ENCODE results near the gene KLHDC10.
"Not testable (repeated sequence)": the region's sequence is repeated elsewhere in the genome, so short reads cannot be mapped to it uniquely, and the experiment has no call there.

The KLHDC10 gene

DNA sequence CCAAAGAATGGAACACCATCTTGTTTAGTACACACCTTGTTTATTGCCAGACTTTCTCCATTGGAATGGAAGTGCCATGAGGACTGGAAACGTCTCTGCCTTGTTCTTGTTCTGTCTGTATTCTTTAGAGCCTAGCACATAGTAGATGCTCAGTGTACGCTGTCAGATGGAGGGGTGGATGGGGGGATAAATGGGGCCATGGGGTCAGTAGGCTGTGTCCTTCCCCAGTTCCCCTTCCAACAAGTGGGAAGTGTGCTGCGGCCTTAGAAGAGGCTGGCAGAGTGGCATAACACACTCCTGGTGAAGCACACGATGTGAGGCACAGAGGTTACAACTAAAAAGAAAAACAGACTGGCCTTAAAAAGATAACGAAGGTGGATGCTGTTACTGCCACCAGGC, 73.0 kb downstream of the KLHDC10 start:
- DNase-seq: no peak

DNA sequence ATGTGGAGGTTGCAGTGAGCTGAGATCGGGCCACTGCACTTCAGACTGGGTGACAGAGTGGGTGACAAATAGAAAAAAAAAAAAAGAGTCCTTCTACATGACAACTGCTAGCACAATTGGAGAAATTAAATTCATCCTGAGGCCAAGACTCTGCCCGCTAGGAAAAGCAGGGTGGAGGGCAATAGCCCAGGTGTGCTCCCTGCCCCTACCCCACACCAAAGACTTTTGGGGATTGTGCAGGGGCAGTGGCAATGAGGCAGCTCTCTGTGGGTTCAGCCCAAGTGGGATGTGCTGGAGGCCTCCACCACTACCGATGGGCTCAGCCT, 73.6 kb downstream of the KLHDC10 start:
- DNase-seq: no peak

DNA sequence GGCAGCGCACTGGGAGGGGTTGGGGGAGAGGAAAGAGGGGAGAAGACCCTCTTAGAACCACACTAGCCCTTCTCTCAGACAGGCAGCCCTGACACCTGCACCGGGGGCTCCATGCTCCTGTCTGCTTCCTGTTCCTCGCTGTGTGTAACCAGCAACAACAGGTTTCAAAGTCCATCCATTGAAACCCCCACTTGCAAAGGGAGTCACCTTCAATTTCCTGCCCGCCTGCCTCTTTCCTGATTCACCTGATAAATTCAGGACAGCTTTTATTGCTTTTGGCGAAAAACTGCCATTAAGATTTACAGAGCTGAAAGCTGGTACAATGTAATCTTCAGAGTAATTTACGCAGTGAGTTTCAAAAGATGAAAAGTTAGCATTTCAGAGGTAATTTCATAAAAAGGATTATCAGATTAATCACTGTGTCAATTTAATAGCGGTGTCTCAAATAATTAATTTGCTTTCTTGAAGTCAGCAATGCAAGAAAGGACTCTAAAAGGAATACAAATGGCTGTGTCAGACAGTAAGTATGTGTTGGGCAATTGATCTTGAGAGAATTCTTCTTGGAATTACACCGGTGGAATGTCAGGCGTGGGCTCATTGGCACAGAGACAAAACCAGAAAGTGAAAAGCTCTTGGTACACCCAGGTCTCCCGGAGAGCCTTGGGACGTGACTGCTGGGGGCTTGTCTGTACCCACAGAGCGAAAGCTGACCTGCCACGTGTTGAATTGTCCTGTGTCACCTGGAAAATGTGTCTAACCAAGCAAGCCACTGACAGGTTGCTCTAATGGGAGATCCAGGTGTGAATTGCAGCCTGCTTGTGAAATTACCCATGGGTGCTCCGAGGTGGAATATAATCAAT, 74.2 kb downstream of the KLHDC10 start:
- DNase-seq: no peak

DNA sequence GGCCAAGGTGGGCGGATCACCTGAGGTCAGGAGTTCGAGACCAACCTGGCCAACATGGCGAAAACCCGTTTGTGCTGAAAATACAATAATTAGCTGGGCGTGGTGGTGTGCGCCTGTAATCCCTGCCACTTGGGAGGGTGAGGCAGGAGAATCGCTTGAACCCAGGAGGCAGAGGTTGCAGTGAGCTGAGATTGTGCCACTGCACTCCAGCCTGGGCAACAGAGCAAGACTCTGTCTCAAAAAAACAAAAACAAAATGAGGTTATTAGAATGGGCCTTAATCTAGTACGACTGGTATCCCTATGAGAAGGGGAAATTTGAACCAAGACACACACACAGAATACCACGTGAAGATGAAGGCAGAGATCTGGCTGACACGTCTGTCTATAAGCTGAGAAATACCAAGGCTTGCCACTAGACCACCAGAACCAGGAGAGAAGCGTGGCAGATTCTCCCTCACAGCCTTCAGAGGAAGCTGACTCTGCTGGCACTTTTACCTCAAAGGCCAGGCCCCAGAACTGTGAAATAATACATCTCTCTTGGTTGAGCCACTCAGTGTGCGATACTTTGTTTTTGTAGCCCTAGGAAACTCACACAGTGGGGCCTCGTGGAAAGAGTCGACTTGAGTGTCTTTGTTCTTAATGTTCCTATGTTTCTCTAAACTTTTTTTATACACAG, 75.2 kb downstream of the KLHDC10 start:
- DNase-seq: no peak

DNA sequence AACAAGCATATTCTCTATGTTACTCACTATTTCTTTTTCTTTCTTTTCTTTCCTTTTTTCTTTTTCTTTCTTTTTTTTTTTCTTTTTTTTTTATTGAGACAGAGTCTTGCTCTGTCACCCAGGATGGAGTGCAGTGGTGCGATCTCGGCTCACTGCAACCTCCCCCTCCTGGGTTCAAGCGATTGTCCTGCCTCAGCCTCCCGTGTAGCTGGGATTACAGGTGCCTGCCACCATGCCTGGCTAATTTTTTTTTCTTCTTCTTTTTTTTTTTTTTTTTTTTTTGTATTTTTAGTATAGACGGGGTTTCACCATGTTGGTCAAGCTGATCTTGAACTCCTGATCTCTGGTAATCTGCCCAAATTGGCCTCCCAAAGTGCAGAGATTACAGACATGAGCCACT, 75.8 kb downstream of the KLHDC10 start:
- not testable (repeated sequence) for DNase-seq

DNA sequence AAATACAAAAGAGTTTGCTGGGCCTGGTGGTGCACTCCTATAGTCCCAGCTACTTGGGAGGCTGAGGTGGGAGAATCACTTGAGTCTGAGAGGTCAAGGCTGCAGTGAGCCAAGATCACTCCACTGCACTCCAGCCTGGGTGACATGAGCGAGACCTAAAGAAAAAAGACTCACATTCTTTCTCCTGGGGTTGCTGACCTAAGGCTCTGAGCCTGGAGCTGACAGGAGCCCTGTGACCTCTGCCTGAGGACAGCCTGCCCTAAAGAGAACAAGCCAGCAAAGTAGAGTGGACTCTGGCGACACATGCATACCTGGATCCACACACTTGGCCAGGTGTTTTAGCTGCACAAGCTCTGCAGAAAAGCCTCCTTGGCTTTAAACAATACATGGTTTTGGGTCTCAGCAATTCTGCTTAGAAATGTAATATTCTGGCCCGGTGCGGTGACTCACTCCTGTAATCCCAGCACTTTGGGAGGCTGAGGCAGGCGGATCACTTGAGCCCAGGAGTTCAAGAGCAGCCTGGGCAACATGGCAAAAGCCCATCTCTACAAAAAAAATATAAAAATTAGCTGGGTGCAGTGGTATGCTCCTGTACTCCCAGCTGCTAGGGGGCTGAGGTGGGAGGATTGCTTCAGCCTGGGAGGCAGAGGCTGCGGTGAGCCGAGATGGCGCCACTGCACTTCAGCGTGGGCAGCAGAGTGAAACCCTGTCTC, 76.5 kb downstream of the KLHDC10 start:
- DNase-seq: no peak

DNA sequence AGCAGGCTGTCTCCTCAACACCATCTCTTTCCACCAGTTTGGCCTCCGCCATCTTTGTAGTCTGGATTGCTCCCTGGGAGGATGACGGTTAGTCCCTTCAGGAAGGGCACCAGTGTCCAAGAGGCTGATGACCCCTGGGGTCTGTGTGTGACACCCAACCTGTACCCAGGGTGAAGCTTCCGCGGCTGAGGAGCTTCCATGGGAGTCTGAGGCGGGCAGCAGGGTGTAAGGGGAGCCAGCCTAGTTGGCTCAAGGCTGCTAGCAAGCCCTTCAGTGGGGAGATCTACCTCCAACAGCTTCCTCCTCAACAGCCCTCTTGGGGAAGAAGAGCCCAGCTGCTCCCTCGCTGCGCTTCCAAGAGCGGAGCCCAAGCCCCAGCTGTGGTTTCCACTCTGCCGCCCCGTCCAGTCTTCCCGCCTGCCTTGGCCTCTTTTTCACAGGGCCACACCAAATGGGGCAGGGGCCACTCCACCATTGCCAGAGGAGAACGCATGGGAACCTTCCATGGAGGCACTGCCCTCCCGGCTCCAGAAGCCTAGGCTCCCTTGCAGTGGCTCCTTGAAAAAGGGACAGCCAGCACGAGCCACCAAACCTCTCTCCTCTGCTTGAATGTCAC, 77.5 kb downstream of the KLHDC10 start:
- no peak for DNase-seq

DNA sequence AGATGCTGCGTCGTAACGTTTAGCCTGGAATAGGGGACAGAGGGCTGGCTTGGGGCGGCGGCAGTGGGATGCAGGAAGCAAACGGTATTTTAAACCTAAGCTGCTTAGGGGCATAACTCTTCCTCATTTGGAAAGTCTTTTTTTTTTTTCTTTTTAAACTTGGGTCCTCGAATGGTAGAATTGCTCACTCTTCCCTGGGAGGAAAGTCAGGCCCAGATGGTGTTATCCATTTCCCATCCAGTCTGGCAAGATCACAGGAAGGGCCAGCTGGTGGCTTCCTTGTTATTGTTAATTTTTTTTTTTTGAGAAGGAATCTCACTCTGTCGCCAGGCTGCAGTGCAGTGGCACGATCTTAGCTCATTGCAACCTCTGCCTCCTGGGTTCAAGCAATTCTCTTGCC, 78.2 kb downstream of the KLHDC10 start:
- no peak for DNase-seq

DNA sequence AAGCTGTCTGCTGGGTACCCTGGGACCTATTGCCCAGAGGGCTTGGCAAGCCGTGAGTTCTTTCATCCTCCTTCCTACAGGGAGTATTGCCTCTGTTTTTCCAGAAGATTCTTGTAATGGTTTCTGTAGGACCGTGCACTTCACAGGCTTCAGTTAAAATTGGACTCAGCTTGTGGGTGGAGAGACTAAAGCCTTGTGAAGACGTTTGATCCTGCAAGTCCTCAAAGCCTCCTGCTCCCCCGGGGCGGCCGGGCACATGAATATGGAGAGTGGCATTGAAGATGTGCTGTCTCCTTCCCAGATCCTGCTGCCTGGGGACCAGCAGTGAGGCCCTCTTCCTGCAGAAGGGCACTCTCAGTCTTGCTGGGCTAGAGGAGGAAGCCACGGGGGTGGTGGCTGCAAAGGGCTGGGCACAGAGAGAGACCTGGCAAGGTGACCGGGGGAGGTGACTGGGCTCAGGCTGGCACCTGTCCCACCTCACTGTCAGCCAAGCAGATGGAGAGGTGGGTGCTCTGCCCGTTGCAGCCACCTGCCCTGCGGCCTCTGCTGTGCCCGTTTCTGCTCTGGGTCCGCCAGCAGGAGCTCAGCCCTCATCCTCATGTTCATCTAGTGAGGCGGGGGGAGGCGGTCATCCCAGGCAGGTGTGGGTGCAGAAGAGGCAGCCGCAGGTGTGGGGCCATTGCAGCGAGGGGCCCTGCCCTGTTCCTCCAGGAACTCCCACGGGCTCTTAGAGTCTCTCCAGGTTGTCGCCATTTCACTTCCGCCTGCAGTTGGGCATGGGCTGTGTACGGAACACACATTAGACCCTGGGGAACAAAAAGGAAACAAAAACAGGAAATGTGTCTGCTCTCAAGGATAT, 79.2 kb downstream of the KLHDC10 start:
- DNase-seq: no peak

DNA sequence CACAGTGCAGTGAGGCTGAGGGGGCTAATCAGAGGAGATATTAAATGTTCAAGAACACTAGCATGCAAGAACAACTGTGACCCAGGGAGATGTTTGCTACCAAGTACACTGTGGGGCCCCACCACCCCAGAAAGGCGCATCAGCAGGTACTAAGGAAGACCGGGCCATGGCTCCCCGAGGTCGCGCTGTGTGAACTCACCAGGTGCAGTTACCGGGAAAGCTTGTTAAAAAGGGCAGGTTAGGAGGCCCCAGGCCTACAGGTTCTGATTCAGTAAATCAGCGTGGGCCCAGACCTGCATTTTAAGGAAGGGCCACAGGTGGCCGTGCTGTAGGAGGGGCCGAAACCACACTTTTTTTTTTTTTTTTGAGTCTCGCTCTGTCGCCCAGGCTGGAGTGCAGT, 80.3 kb downstream of the KLHDC10 start:
- DNase-seq: no peak

DNA sequence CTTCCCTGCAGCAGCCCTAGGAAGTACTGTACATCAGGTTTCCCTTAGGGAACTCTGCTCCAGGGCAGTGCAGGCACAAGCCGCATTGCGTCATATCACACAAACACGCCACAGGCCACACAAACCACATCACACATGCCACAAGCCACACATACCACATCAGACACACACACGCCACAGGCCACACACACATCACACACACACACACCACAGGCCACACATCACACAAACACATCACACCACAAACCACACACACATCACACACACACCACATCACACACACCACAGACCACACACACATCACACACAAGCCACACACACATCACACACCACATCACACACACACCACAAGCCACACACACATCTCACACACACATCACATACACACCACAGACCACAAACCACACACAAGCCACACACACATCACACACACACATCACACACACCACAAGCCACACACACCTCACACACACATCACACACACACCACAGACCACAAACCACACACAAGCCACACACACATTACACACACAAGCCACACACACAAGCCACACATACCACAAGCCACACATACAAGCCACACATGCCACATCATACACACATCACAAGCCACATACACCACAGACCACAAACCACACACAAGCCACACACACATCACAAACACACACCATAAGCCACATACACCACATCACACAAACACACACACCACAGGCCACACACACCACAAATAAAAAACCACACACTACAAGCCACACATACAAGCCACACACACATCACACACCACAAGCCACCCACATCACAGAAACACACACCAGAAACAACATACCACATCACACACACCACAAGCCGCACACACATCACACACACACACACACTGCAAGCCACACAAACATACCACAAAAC, 81.5 kb downstream of the KLHDC10 start:
- DNase-seq: no peak

DNA sequence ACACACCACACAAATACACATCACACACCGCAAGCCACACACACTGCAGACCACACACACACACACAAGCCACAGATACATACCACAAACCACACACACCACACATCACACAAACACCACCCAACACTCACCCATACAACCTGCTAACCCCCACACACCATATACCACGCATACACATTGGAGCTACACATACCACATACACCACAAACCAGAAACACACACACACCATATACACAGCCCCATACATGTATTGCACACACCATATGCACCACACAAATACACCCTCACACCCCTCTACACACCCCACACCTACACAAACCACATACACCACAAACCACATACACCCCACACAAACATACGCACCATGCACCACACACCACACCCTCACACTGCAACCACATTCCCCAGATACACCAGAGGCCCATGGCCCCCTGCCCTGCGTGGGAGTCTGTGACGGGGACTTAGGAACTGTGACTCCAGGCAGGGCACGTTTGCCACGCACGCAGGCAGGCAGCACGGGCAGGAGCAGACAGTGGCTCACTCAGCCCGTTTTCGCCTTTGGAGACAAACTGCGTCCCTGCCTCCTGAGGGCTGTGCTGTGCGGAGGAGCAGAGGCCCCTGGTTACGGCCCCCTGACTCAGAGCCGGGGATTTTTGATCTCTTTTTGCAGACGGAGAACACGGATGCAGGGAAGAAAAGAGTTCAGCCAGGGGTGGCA, 82.3 kb downstream of the KLHDC10 start:
- no peak for DNase-seq

DNA sequence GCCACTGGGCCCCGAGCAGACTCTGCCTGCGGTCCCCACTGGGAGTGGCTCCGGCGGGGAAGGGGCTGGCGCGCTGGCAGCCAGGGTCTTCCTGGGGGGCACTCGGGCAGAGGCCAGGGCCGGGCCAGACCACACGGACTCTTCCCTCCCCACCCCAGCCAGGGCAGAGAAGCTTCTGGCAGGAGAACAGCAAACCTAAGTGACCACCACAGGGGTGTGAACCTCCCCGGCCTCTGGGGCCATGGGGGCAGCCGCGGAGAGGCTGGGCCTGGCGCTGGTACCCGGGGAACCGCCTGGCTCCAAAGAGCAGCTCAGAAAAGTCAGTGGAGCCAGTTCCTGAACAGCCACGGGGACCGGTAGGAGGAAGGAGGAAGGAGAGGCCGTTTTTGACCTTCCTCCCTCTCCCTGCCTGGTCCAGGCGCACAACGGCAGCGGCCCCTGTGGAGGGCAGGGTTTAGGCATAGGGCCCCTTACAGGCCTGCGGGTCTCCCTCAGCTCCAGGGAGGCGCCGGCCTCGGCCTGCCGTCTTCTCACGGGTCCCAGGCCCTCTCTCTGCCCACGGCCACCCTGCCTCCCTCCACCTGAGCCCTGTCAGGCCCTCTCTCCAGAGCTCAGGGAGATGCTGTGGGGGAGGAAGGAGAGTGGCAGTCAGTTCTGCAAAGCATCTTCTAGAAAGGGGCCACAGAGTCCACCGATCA, 83.0 kb downstream of the KLHDC10 start:
- no peak for DNase-seq

DNA sequence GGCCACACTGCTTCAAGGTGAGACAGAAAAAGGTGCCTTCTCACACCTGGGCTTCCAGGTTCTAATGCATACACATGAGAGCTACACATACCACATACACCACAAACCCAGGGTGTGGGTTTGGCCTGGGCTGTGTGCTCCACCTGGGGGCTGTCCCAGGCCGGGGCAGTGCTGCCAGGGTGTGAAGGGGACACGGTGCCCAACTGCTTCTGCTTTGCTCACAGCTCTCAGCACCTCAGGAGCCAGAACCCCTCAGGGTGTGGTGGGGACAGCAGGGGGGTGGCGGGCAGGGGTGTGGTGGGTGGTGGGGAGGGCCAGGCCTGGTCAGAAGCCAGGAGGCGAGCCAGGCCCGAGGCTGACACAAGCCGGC, 83.8 kb downstream of the KLHDC10 start:
- DNase-seq: no peak

DNA sequence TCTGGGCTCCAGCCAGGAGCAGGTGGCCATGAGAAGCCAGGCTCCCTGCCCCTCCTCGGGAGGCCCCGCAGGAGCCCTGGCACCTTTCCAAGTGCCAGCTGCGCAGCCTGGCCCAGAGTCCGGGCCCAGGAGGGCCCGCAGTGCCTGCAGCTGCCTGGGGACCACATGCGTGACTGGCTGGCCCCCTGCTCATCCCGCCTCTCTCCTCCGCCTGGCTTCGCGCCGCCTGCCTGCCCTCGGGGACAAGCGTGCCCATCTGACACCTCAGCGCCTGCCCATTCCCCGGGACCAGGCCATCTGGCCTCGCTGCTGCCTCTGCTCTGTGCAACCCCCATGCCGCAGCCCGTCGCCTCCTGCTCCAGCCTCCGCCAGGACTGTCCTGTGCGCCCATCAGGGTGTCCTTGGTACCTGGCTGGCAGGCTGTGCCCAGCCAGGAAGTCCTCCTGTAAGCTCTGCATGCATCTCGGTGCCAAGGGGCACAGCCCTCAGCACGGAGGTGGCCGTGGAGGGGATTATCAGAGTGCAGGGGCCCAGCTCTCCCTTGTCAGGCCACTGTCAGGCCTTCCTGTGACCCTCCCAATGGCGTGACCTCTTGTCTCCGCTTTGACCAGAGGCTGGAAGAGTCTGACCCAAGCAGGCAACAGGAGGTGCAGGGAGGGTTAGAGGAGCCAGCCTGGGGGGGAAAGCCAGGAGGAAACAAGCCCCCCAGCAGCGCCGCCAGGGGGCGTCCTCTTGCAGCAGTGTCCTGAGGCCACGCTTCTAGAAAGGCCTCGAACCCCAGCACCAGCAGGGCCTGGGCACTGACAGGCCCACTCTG, 84.4 kb downstream of the KLHDC10 start:
- DNase-seq: no peak

DNA sequence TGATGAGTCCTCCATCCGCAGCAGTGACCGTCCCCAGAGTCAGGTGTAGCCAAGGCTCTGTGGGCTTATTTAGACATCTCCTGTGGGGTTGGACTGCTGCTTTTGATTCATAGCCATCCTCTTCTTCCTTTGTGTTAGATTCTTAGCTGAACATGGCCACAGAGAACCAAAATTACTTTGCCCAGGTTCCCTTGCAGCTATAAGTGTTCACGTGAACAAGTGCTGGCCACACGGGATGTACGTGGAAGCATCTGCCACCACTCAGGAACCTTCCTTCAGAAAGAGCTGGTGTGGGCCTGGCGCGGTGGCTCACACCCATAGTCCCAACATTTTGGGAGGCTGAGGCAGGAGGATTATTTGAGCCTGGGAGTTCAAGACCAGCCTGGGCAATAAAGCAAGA, 85.8 kb downstream of the KLHDC10 start:
- DNase-seq: no peak

DNA sequence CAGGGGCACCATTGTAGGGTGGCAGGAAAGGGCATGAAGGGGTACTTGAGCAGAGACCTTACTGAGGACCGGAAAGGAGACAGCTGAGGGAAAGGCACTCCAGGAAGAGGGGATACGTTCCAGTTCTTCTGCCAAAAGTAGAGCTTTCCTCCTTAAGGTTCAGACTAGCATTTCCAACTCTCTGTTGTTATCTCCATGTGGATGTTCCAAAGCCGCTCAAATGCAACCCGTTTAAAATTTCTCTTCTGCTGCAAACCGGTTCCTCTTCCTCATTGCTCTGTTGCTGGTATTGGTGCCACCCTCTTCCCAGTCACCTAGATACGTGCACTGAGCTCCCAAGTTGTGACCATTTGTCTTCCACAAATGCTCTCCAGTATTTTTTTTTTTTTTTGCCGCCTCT, 87.4 kb downstream of the KLHDC10 start:
- no peak for DNase-seq

DNA sequence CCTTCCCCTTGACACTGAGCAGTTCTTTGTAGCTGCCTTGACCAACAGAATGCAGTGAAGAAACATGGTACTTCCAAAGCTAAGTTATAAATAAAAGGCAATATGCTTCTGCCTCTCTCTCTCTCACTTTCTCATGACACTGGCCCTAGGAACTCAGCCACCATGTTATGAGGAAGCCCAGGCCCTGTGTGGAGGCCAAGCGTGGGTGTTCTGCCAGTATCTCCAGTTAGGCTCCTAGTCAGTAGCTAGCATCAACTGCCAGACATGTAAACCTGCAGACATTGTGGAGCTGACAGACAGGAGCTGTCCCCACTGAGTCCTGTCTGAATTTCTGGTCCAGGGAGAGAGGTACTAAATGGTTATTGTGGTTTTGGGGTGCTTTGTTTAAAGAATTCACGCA, 89.7 kb downstream of the KLHDC10 start:
- no peak for DNase-seq

DNA sequence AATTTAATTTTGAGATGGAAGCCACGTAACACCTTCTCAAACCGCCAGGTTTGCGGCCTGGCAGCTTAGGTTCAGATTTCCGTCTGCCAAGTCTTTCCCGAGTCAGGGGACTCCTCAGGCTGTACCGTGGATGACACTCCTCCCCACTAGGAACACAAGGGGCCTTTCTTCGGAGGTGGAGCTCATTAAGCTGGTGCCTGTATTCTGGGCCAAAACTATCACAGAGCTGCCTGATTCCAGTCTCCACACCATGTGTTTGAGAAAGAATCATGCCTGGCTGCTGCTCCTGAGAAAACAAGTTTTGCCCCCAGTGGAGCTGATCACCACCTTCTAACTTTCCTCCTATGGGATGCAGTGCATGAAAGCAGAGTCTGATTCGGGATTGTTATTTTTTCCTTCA, 90.1 kb downstream of the KLHDC10 start:
- no peak for DNase-seq

All from SIG-M5 (cell line).